HEK293 (cell line): ENCODE measurements around the gene TTC34.
"Not testable (repeated sequence)": the region's sequence is repeated elsewhere in the genome, so short reads cannot be mapped to it uniquely, and the experiment has no call there.

Experiments
- CTCF ChIA-PET: fragments of 350-600 bp; formaldehyde crosslinking; extraction: SDS; loops from one replicate; lab custom pipeline; 2021; ENCODE audit warnings: antibody characterized with exemption; lab: Yijun Ruan, JAX
- POLR2A ChIA-PET: fragments of 300-600 bp; formaldehyde crosslinking; extraction: SDS; loops from one replicate; lab custom pipeline; 2020; ENCODE audit warnings: antibody characterized with exemption, inconsistent platforms; lab: Yijun Ruan, JAX
- H3K27ac ChIP-seq: fragments of 200-500 bp; sonication (Bioruptor generic); 2 replicates; pipeline ENCODE4 v1.5.1; 2014; ENCODE audit warnings: low read depth, low read length, control low read depth, inconsistent platforms; ENCODE audit errors: extremely low read depth
- H3K36me3 ChIP-seq, 2 experiments: fragments of 200-500 bp in 1 of 2; sonication (Bioruptor generic) in 1 of 2; 1 replicate in 1 of 2; 2 replicates in 1 of 2; pipeline ENCODE4 v1.5.1; 2014 to 2017; ENCODE audit warnings: inconsistent platforms in 2 of 2, low read length in 2 of 2; ENCODE audit not compliant: control insufficient read depth in 2 of 2, insufficient read depth in 1 of 2
- H3K4me1 ChIP-seq: fragments of 200-500 bp; sonication (Bioruptor generic); 2 replicates; pipeline ENCODE4 v1.5.1; 2014; ENCODE audit warnings: mild to moderate bottlenecking, low read length, inconsistent platforms; ENCODE audit not compliant: control insufficient read depth, insufficient read depth
- H3K4me3 ChIP-seq: 2 replicates; pipeline ENCODE4 v1.5.1; 2011; ENCODE audit warnings: low read depth, mild to moderate bottlenecking, control low read depth, low read length, moderate library complexity
- H3K9me3 ChIP-seq: fragments of 200-500 bp; sonication (Bioruptor generic); 2 replicates; pipeline ENCODE4 v1.5.1; 2014; ENCODE audit warnings: low read depth, low read length, inconsistent platforms; ENCODE audit not compliant: control insufficient read depth, insufficient read depth
- GLIS2 ChIP-seq: fragments of 450-650 bp; formaldehyde crosslinking; IDR thresholded peaks from 2 replicates; pipeline ENCODE4 v1.5.1; 2016; ENCODE audit warnings: missing biosample characterization, missing genetic modification characterization
- ZEB2 ChIP-seq: fragments of 450-650 bp; formaldehyde crosslinking; IDR thresholded peaks from 2 replicates; pipeline ENCODE4 v1.5.1; 2016; ENCODE audit warnings: missing biosample characterization, missing genetic modification characterization
- ZNF341 ChIP-seq: fragments of 450-650 bp; formaldehyde crosslinking; IDR thresholded peaks from 2 replicates; pipeline ENCODE4; 2016; ENCODE audit warnings: low read depth, missing biosample characterization, missing genetic modification characterization
- ZNF560 ChIP-seq: fragments of 450-650 bp; formaldehyde crosslinking; IDR thresholded peaks from 2 replicates; pipeline ENCODE4 v1.5.1; 2017; ENCODE audit warnings: missing biosample characterization, missing genetic modification characterization, borderline replicate concordance

TTC34 gene

DNA sequence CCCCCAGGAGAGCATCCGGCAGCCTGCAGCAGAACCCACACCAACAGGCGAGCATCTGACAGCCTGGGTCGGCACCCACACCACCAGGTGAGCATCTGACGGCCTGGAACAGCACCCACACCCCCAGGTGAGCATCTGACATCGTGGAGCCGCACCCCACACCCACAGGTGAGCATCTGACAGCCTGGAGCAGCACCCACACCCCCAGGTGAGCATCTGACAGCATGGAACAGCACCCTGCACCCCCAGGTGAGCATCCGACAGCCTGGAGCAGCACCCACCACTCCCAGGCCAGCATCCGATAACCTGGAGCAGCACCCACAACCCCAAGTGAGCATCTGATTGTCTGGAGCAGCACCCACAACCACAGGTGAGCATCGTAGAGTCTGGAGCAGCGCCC lies 124.8 kb downstream of the TTC34 start:
- H3K27ac ChIP-seq, H3K4me1 ChIP-seq, H3K9me3 ChIP-seq, POLR2A ChIA-PET, CTCF ChIA-PET, H3K4me3 ChIP-seq, H3K36me3 ChIP-seq: not testable (repeated sequence)

DNA sequence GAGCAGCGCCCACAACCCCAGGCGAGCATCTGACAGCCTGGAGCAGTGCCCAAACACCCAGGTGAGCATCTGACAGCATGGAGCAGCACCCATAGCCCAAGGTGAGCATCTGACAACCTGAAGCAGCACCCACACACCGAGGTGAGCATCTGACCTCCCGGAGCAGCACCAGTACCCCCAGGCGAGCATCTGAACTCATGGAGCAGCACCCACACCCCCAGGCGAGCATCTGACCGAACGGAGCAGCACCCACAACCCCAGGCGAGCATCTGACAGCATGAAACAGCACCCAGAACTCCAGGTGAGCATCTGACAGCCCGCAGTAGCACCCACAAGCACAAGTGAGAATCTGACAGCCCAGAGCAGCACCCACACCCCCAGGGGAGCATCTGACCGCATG lies 129.8 kb downstream of the TTC34 start:
- H3K36me3 ChIP-seq, POLR2A ChIA-PET, H3K4me3 ChIP-seq, H3K27ac ChIP-seq, H3K9me3 ChIP-seq, CTCF ChIA-PET, H3K4me1 ChIP-seq: not testable (repeated sequence)

DNA sequence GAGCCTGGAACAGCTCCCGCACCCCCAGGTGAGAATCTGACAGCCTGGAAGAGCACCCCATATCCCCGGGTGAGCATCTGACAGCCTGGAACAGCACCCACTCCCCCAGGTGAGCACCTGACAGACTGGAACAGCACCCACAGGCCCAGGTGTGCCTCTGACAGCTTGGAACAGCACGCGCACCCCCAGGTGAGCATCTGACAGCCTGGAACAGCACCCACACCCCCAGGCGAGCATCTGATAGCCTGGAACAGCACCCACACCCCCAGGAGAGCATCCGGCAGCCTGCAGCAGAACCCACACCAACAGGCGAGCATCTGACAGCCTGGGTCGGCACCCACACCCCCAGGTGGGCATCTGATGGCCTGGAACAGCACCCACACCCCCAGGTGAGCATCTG lies 141.7 kb downstream of the TTC34 start:
- CTCF ChIA-PET, H3K4me1 ChIP-seq, POLR2A ChIA-PET, H3K4me3 ChIP-seq, H3K27ac ChIP-seq, H3K9me3 ChIP-seq, H3K36me3 ChIP-seq: not testable (repeated sequence)

DNA sequence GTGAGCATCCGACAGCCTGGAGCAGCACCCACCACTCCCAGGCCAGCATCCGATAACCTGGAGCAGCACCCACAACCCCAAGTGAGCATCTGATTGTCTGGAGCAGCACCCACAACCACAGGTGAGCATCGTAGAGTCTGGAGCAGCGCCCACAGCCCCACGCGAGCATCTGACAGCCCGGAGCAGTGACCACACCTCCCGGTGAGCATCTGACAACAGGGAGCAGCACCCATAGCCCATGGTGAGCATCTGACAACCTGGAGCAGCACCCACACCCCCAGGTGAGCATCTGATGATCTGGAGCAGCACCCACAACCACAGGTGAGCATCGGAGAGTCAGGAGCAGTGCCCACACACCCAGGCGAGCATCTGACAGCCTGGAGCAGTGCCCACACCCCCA lies 143.6 kb downstream of the TTC34 start:
- CTCF ChIA-PET, H3K9me3 ChIP-seq, H3K4me3 ChIP-seq, H3K36me3 ChIP-seq, H3K27ac ChIP-seq, H3K4me1 ChIP-seq, POLR2A ChIA-PET: not testable (repeated sequence)

DNA sequence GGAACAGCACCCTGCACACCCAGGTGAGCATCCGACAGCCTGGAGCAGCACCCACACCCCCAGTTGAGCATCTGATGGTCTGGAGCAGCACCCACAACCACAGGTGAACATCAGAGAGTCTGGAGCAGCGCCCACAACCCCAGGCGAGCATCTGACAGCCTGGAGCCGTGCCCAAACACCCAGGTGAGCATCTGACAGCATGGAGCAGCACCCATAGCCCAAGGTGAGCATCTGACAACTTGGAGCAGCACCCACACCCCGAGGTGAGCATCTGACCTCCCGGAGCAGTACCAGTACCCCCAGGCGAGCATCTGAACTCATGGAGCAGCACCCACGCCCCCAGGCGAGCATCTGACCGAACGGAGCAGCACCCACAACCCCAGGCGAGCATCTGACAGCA lies 144.4 kb downstream of the TTC34 start:
- CTCF ChIA-PET, H3K36me3 ChIP-seq, H3K27ac ChIP-seq, POLR2A ChIA-PET, H3K4me1 ChIP-seq, H3K9me3 ChIP-seq, H3K4me3 ChIP-seq: not testable (repeated sequence)

DNA sequence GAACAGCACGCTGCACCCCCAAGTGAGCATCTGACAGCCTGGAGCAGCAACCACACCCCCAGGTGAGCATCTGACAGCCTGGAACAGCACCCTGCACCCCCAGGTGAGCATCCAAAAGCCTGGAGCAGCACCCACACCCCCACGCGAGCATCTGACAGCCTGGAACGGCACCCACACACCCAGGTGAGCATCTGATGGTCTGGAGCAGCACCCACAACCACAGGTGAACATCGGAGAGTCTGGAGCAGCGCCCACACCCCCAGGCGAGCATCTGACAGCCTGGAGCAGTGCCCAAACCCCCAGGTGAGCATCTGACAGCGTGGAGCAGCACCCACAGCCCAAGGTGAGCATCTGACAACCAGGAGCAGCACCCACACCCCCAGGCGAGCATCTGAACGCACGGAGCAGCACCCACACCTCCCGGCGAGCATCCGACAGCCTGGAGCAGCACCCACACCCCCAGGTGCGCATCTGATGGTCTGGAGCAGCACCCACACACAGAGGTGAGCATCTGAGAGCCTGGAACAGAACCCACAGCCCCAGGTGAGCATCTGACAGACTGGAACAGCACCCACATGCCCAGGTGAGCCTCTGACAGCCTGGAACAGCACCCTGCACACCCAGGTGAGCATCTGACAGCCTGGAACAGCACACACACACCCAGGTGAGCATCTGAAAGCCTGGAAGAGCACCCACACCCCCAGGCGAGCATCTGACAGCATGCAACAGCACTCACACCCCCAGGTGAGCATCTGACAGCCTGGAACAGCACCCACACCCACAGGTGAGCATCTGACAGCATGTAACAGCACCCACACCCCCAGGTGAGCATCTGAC lies 145.7 kb downstream of the TTC34 start:
- not testable (repeated sequence) for H3K4me1 ChIP-seq, H3K9me3 ChIP-seq

DNA sequence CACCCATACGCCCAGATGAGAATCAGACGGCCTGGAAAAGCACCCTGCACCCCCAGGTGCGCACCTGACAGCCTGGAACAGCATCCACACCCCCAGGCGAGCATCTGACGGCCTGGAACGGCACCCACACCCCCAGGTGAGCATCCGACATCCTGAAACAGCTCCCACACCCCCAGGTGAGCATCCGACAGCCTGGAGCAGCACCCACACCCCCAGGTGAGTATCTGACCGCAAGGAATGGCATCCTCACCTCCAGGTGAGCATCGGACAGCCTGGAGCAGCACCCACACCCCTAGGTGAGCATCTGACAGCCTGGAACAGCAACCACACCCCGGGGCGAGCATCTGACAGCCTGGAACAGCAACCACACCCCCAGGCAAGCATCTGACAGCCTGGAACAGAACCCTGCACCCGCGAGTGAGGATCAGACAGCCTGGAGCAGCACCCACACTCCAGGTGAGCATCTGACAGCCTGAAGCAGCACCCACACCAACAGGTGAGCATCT lies 147.0 kb downstream of the TTC34 start:
- 0 out of 2 replicates have a peak, but pooled peaks have one; percentile 10 for TF ChIP-seq ZNF560 (tag by site-specific recombination)
- peak; percentile 76; the same call in 1 of the 2 replicates for TF ChIP-seq ZEB2 (tag by site-specific recombination)
- TF ChIP-seq ZNF341 (tag by site-specific recombination), result peak; percentile 66
- 0 out of 2 replicates have a peak, but pooled peaks have one; percentile 14 for TF ChIP-seq GLIS2 (tag by site-specific recombination)
- H3K27ac ChIP-seq, H3K36me3 ChIP-seq, H3K4me3 ChIP-seq, POLR2A ChIA-PET, H3K9me3 ChIP-seq, H3K4me1 ChIP-seq: not testable (repeated sequence)
- CTCF ChIA-PET, result interaction anchor here (0.7 kb wide), 1 partner anchor 23 kb away, joined by 3 read pairs; no protein-coding TSS in a partner anchor

More for the DNA sequence above, 145.7 kb downstream of the TTC34 start:
- H3K4me3 ChIP-seq, CTCF ChIA-PET, POLR2A ChIA-PET: not testable (repeated sequence)
- peak; percentile 20; the same call in 1 of the 2 replicates for TF ChIP-seq GLIS2 (tag by site-specific recombination)
- peak; percentile 59; the same call in 1 of the 2 replicates for TF ChIP-seq ZEB2 (tag by site-specific recombination)
- TF ChIP-seq, all 188 proteins: peak for 2; not testable (repeated sequence) for 186
- H3K27ac ChIP-seq, H3K36me3 ChIP-seq: not testable (repeated sequence)

DNA sequence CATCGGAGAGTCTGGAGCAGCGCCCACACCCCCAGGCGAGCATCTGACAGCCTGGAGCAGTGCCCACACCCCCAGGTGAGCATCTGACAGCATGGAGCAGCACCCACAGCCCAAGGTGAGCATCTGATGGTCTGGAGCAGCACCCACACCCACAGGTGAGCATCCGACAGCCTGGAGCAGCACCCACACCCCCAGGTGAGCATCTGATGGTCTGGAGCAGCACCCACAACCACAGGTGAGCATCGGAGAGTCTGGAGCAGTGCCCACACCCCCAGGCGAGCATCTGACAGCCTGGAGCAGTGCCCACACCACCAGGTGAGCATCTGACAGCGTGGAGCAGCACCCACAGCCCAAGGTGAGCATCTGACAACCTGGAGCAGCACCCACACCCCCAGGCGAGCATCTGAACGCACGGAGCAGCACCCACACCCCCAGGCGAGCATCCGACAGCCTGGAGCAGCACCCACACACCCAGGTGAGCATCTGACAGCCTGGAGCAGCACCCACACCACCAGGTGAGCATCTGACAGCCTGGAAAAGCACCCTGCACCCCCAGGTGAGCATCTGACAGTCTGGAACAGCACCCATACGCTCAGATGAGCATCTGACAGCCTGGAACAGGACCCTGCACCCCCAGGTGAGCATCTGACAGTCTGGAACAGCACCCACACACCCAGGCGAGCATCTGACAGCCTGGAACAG lies 147.6 kb downstream of the TTC34 start:
- H3K27ac ChIP-seq, H3K4me3 ChIP-seq, H3K4me1 ChIP-seq, H3K36me3 ChIP-seq, H3K9me3 ChIP-seq, POLR2A ChIA-PET: not testable (repeated sequence)
- CTCF ChIA-PET, result interaction anchor here (0.7 kb wide), 1 partner anchor 22 kb away, joined by 3 read pairs; no protein-coding TSS in a partner anchor

DNA sequence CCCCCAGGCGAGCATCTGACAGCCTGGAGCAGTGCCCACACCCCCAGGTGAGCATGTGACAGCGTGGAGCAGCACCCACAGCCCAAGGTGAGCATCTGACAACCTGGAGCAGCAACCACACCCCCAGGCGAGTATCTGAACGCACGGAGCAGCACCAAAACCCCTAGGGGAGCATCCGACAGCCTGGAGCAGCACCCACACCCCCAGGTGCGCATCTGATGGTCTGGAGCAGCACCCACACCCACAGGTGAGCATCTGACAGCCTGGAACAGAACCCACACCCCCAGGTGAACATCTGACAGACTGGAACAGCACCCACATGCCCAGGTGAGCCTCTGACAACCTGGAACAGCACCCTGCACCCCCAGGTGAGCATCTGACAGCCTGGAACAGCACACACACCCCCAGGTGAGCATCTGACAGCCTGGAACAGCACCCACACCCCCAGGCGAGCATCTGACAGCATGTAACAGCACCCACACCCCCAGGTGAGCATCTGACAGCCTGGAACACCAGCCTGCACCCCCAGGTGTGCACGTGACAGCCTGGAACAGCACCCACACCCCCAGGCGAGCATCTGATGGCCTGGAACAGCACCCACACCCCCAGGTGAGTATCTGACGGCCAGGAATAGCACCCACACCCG lies 148.4 kb downstream of the TTC34 start:
- POLR2A ChIA-PET, H3K4me3 ChIP-seq, CTCF ChIA-PET, H3K4me1 ChIP-seq, H3K36me3 ChIP-seq, H3K9me3 ChIP-seq, H3K27ac ChIP-seq: not testable (repeated sequence)
